ENCODE measurements around the gene RFWD3.
"Not testable (repeated sequence)": the region's sequence is repeated elsewhere in the genome, so short reads cannot be mapped to it uniquely, and the experiment has no call there.

Gene RFWD3

DNA sequence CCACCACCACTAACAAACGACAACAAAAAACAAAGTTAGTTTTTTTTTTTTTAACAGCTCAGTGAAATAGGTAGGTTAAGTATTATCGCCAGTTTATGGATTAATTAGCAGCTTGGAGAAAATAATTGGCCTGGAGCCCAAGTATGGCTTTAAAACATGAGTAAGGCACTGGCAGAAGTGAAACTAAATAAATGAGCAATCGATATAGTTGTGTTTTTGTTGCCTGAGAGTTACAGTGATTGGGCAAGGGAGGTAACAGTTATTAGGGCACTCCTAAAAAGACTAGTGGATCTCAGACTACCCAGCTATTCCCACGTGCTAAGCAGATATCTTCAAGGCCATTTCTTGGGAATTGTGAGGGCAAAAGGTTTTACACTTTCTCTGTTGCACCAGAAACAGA, 31.5 kb upstream of the RFWD3 start:
- no peaks in the 10 kb centered on the region for H3K4me1 ChIP-seq (ENCODE audit: control insufficient read depth, insufficient read depth, low read length)
- no peak overlapping the region for H3K4me3 ChIP-seq (ENCODE audit: insufficient read depth, low read depth, low read length)
- H3K36me3 ChIP-seq (ENCODE audit: control insufficient read depth, insufficient read depth, low read length), result no peaks in the 10 kb centered on the region
- H3K27me3 ChIP-seq (ENCODE audit: control insufficient read depth, insufficient read depth, low read length, poor library complexity, severe bottlenecking), result peaks cover 36% of the 10 kb centered on the region
- H3K27ac ChIP-seq (ENCODE audit: insufficient read depth, low read depth, low read length, poor library complexity, severe bottlenecking), result no peak overlapping the region
- 87 to 90% methylated on average over 3 to 4 of the region's 4 CpGs for WGBS, 2 experiments
- no peaks in the 10 kb centered on the region for H3K9me3 ChIP-seq (ENCODE audit: control insufficient read depth, low read length)

- Histone ChIP-seq H3K27ac (ENCODE audit: insufficient read depth, low read depth, low read length, poor library complexity, severe bottlenecking) (no peak overlapping the region), H3K4me1 (ENCODE audit: control insufficient read depth, insufficient read depth, low read length) (no peaks in the 10 kb centered on the region), H3K4me3 (ENCODE audit: insufficient read depth, low read depth, low read length) (peak overlapping the region; percentile 44), H3K36me3 (ENCODE audit: control insufficient read depth, insufficient read depth, low read length) (no peaks in the 10 kb centered on the region), H3K9me3 (ENCODE audit: control insufficient read depth, low read length) (no peaks in the 10 kb centered on the region), H3K27me3 (ENCODE audit: control insufficient read depth, insufficient read depth, low read length, poor library complexity, severe bottlenecking) (peaks cover 23% of the 10 kb centered on the region)
- 62 to 65% methylated on average over 18 to 19 of the region's 19 CpGs for WGBS, 2 experiments
Measured at GRCh38 chr16:74695450-74696422, 29.1 kb upstream of the RFWD3 start.

DNA sequence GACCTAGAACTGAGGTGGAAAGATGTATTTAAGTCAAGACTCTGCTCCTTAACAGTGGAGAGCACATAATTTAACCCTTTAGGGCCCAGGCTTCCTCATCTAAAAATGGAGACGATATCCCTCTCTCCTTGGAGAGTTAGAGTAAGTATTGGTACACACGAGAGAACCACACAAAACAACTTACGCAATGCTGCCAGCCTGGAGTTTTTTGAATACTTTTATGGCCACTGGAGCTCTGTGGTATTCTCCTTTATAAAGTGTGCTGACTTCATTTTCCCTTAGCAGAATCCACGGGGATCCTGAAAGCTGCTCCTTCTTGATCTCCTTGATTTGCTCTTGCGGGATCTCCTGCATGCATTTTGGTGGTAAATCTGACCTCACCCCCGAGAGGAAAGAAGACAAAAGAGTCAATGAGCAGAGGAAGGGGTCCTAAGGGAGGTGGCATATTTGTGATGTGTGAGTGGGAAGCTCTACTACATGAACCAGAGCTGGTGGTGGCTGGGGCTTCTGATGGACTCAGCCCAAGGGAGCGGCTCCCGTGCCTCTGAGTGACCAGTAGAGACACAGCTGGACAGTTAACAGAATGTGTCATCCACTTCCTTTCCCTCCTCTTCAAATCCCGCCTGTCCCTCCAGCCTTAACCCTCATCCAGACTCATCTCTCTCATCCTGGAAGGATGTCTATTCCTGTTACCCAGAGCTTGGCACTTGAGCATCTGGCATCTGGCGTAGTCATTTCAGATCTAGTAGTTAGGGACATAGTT, 24.6 kb upstream of the RFWD3 start:
- H3K27me3 ChIP-seq (ENCODE audit: control insufficient read depth, insufficient read depth, low read length, poor library complexity, severe bottlenecking), result no peaks in the 10 kb centered on the region
- no peaks in the 10 kb centered on the region for H3K4me1 ChIP-seq (ENCODE audit: control insufficient read depth, insufficient read depth, low read length)
- no peak overlapping the region for H3K4me3 ChIP-seq (ENCODE audit: insufficient read depth, low read depth, low read length)
- H3K9me3 ChIP-seq (ENCODE audit: control insufficient read depth, low read length), result no peaks in the 10 kb centered on the region
- no peaks in the 10 kb centered on the region for H3K36me3 ChIP-seq (ENCODE audit: control insufficient read depth, insufficient read depth, low read length)
- 90 to 92% methylated on average over 9 to 10 of the region's 10 CpGs for WGBS, 2 experiments
- no peak overlapping the region for H3K27ac ChIP-seq (ENCODE audit: insufficient read depth, low read depth, low read length, poor library complexity, severe bottlenecking)

GRCh38 chr16:74682556-74682955, 15.9 kb upstream of the RFWD3 start:
- no peak overlapping the region for H3K4me3 ChIP-seq (ENCODE audit: insufficient read depth, low read depth, low read length)
- no peaks in the 10 kb centered on the region for H3K27me3 ChIP-seq (ENCODE audit: control insufficient read depth, insufficient read depth, low read length, poor library complexity, severe bottlenecking)
- no peaks in the 10 kb centered on the region for H3K36me3 ChIP-seq (ENCODE audit: control insufficient read depth, insufficient read depth, low read length)
- H3K9me3 ChIP-seq (ENCODE audit: control insufficient read depth, low read length), result no peaks in the 10 kb centered on the region
- no peak overlapping the region for H3K27ac ChIP-seq (ENCODE audit: insufficient read depth, low read depth, low read length, poor library complexity, severe bottlenecking)
- 85 to 86% methylated on average over 11 of the region's 11 CpGs for WGBS, 2 experiments
- H3K4me1 ChIP-seq (ENCODE audit: control insufficient read depth, insufficient read depth, low read length), result peaks cover 4% of the 10 kb centered on the region

DNA sequence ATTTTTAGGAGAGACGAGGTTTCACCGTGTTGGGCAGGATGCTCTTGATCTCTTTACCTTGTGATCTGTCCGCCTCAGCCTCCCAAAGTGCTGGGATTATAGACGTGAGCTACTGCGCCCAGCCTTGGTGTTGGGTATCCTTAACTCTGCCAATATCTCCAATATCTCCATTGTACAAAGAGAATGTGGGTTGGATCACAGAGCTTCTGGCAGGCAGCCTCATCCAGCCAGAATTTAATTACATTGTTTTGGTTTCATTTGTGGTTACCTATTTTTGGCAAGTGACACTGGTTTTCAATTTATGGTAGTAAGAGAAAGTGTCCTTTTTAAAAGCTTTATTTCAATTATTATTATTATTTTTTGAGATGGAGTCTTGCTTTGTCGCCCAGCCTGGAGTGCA, 14.0 kb upstream of the RFWD3 start:
- H3K27me3 ChIP-seq (ENCODE audit: control insufficient read depth, insufficient read depth, low read length, poor library complexity, severe bottlenecking), result no peaks in the 10 kb centered on the region
- no peak overlapping the region for H3K4me3 ChIP-seq (ENCODE audit: insufficient read depth, low read depth, low read length)
- WGBS, 2 experiments, result 95% methylated on average over 6 of the region's 6 CpGs
- no peaks in the 10 kb centered on the region for H3K9me3 ChIP-seq (ENCODE audit: control insufficient read depth, low read length)
- H3K4me1 ChIP-seq (ENCODE audit: control insufficient read depth, insufficient read depth, low read length), result peaks cover 4% of the 10 kb centered on the region
- H3K36me3 ChIP-seq (ENCODE audit: control insufficient read depth, insufficient read depth, low read length), result no peaks in the 10 kb centered on the region
- H3K27ac ChIP-seq (ENCODE audit: insufficient read depth, low read depth, low read length, poor library complexity, severe bottlenecking), result no peak overlapping the region

- no peaks in the 10 kb centered on the region for H3K9me3 ChIP-seq (ENCODE audit: control insufficient read depth, low read length)
- H3K36me3 ChIP-seq (ENCODE audit: control insufficient read depth, insufficient read depth, low read length), result no peaks in the 10 kb centered on the region
- no peaks in the 10 kb centered on the region for H3K27me3 ChIP-seq (ENCODE audit: control insufficient read depth, insufficient read depth, low read length, poor library complexity, severe bottlenecking)
- no peak overlapping the region for H3K4me3 ChIP-seq (ENCODE audit: insufficient read depth, low read depth, low read length)
- WGBS, 2 experiments, result 51 to 52% methylated on average over 1 to 2 of the region's 2 CpGs
- no peak overlapping the region for H3K27ac ChIP-seq (ENCODE audit: insufficient read depth, low read depth, low read length, poor library complexity, severe bottlenecking)
- peaks cover 4% of the 10 kb centered on the region for H3K4me1 ChIP-seq (ENCODE audit: control insufficient read depth, insufficient read depth, low read length)
Measured at GRCh38 chr16:74679983-74680382, 13.3 kb upstream of the RFWD3 start.

- 89 to 96% methylated on average over 4 of the region's 4 CpGs for WGBS, 2 experiments
- Histone ChIP-seq H3K27ac (ENCODE audit: insufficient read depth, low read depth, low read length, poor library complexity, severe bottlenecking) (no peak overlapping the region), H3K4me3 (ENCODE audit: insufficient read depth, low read depth, low read length) (no peak overlapping the region), H3K4me1 (ENCODE audit: control insufficient read depth, insufficient read depth, low read length) (peaks cover 4% of the 10 kb centered on the region), H3K36me3 (ENCODE audit: control insufficient read depth, insufficient read depth, low read length) (no peaks in the 10 kb centered on the region), H3K9me3 (ENCODE audit: control insufficient read depth, low read length) (no peaks in the 10 kb centered on the region), H3K27me3 (ENCODE audit: control insufficient read depth, insufficient read depth, low read length, poor library complexity, severe bottlenecking) (no peaks in the 10 kb centered on the region)
Measured at GRCh38 chr16:74677868-74678267, 11.2 kb upstream of the RFWD3 start.

DNA sequence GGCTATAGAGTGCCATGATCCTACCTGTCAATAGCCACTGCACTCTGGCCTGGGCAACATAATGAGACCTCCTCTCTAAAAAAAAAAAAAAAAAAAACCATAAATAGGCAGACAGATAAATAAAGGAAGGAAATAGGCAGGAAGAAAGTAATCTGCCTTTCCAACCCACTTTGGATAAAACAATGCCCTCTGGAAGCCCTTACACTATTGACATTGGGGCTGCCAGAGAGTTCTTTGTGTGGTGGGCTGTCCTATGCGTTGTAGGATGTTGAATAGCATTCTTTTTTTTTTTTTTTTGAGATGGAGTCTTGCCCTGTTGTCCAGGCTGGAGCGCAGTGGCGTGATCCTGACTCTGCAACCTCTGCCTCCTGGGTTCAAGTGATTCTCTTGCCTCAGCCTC, 7.2 kb upstream of the RFWD3 start:
- WGBS, 2 experiments, result 85 to 86% methylated on average over 3 of the region's 3 CpGs
- Histone ChIP-seq H3K9me3 (ENCODE audit: control insufficient read depth, low read length) (no peaks in the 10 kb centered on the region), H3K27ac (ENCODE audit: insufficient read depth, low read depth, low read length, poor library complexity, severe bottlenecking) (no peak overlapping the region), H3K36me3 (ENCODE audit: control insufficient read depth, insufficient read depth, low read length) (no peaks in the 10 kb centered on the region), H3K27me3 (ENCODE audit: control insufficient read depth, insufficient read depth, low read length, poor library complexity, severe bottlenecking) (no peaks in the 10 kb centered on the region), H3K4me3 (ENCODE audit: insufficient read depth, low read depth, low read length) (no peak overlapping the region), H3K4me1 (ENCODE audit: control insufficient read depth, insufficient read depth, low read length) (no peaks in the 10 kb centered on the region)

- H3K27me3 ChIP-seq (ENCODE audit: control insufficient read depth, insufficient read depth, low read length, poor library complexity, severe bottlenecking); H3K4me3 ChIP-seq (ENCODE audit: insufficient read depth, low read depth, low read length); H3K9me3 ChIP-seq (ENCODE audit: control insufficient read depth, low read length); H3K4me1 ChIP-seq (ENCODE audit: control insufficient read depth, insufficient read depth, low read length); H3K27ac ChIP-seq (ENCODE audit: insufficient read depth, low read depth, low read length, poor library complexity, severe bottlenecking): not testable (repeated sequence)
- H3K36me3 ChIP-seq (ENCODE audit: control insufficient read depth, insufficient read depth, low read length), result peaks cover 12% of the 10 kb centered on the region
- WGBS, 2 experiments, result 90 to 95% methylated on average over 10 of the region's 10 CpGs
Measured at GRCh38 chr16:74668877-74669276, 2.2 kb upstream of the RFWD3 start.

DNA sequence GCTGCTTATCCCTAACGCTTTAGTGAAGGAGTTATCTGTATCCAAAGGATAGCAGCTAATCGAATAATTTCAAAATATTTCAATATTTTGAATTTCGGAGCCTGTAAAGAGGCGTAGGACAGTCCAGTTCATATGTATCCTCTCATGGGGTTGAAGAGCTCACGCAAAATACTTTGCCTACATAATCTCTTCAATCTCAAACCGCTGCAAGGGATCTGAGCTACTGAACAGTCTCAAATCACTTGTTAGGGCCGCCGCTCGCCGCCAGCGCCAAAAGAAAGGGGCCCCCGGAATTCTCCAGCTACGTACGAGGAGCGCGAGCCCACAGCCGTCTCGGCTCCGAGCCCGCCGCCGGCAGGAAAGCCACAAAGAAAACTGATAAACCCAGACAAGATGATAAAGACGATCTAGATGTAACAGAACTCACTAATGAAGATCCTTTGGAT, 601 bp upstream of the RFWD3 start:
- H3K27ac ChIP-seq (ENCODE audit: insufficient read depth, low read depth, low read length, poor library complexity, severe bottlenecking), result peak overlapping the region; percentile 60
- WGBS, 2 experiments, result 6 to 7% methylated on average over 23 of the region's 23 CpGs

More for the DNA sequence above, 601 bp upstream of the RFWD3 start:
- H3K9me3 ChIP-seq (ENCODE audit: control insufficient read depth, low read length), result no peaks in the 10 kb centered on the region
- H3K4me3 ChIP-seq (ENCODE audit: insufficient read depth, low read depth, low read length), result peak overlapping the region; percentile 76
- no peaks in the 10 kb centered on the region for H3K4me1 ChIP-seq (ENCODE audit: control insufficient read depth, insufficient read depth, low read length)
- H3K27me3 ChIP-seq (ENCODE audit: control insufficient read depth, insufficient read depth, low read length, poor library complexity, severe bottlenecking), result no peaks in the 10 kb centered on the region
- H3K36me3 ChIP-seq (ENCODE audit: control insufficient read depth, insufficient read depth, low read length), result peaks cover 27% of the 10 kb centered on the region

Data from ectodermal cell (in vitro differentiated cells).